HG03521 (cell line): ENCODE results near the gene TSPAN12.
"Not testable (repeated sequence)": the region's sequence is repeated elsewhere in the genome, so short reads cannot be mapped to it uniquely, and the experiment has no call there.

ENCODE experiments used
- ATAC-seq: cut with Tn5 transposase; IDR thresholded peaks from one replicate; pipeline ENCODE4 v1.9.1; 2021; ENCODE audit warnings: mild to moderate bottlenecking, moderate library complexity; ENCODE audit not compliant: unreplicated experiment

TSPAN12 gene

GRCh38 chr7:120857588-120858573 lies at the start of gene TSPAN12:
TSPAN12 (minus strand) TSS chr7:120858144; CDS start chr7:120856763, 1,381 bp downstream.
- ATAC-seq = peak; percentile 92

GRCh38 chr7:120898715-120899499 lies 41.0 kb upstream of the TSPAN12 start:
- ATAC-seq = no peak

GRCh38 chr7:120895253-120895652 lies 37.3 kb upstream of the TSPAN12 start:
- ATAC-seq = not testable (repeated sequence)

- not testable (repeated sequence) for ATAC-seq
These were observed 27.7 kb upstream of the TSPAN12 start for GRCh38 chr7:120885602-120886001.

- no peak for ATAC-seq
These were observed 19.8 kb upstream of the TSPAN12 start for GRCh38 chr7:120877701-120878100.

- ATAC-seq = no peak
These were observed 19.0 kb upstream of the TSPAN12 start for GRCh38 chr7:120876922-120877321.

GRCh38 chr7:120874722-120875121 lies 16.8 kb upstream of the TSPAN12 start:
- ATAC-seq = no peak

- no peak for ATAC-seq
These were observed 16.1 kb upstream of the TSPAN12 start for GRCh38 chr7:120874016-120874415.

GRCh38 chr7:120873401-120873800 lies 15.5 kb upstream of the TSPAN12 start:
- no peak for ATAC-seq

- ATAC-seq = peak; percentile 50
These were observed 11.8 kb upstream of the TSPAN12 start for GRCh38 chr7:120869700-120870099.

- peak; percentile 43 for ATAC-seq
These were observed 10.0 kb upstream of the TSPAN12 start for GRCh38 chr7:120867932-120868331.

GRCh38 chr7:120865191-120865981 lies 7.4 kb upstream of the TSPAN12 start:
- no peak for ATAC-seq

- ATAC-seq = no peak
These were observed 6.4 kb upstream of the TSPAN12 start for GRCh38 chr7:120864141-120864900.

GRCh38 chr7:120862987-120863590 lies 5.1 kb upstream of the TSPAN12 start:
- no peak for ATAC-seq

GRCh38 chr7:120860156-120860555 lies 2.2 kb upstream of the TSPAN12 start:
- ATAC-seq = no peak

GRCh38 chr7:120859459-120859858 lies 1.5 kb upstream of the TSPAN12 start:
- ATAC-seq = no peak

GRCh38 chr7:120856621-120857352 lies 1.2 kb downstream of the TSPAN12 start:
- ATAC-seq = peak; percentile 50

- ATAC-seq = no peak
These were observed 1.7 kb downstream of the TSPAN12 start for GRCh38 chr7:120856198-120856597.

- ATAC-seq = no peak
These were observed 5.2 kb downstream of the TSPAN12 start for GRCh38 chr7:120852700-120853099.
